Suprapubic skin (tissue), 4 donors: ENCODE data around the gene MPDU1.

Experiments used
- CTCF ChIP-seq, 2 donors: fragments of 200-600 bp in 1 of 2; fragments of 450-650 bp in 1 of 2; sonication (generic) in 1 of 2; IDR thresholded peaks; one replicate each; pipeline ENCODE4 v1.5.1; 2016 to 2019; ENCODE audit warnings: antibody characterized with exemption in 2 of 2, mild to moderate bottlenecking in 1 of 2, moderate library complexity in 1 of 2
- POLR2A ChIP-seq, 2 donors: fragments of 450-650 bp; IDR thresholded peaks; one replicate each; pipeline ENCODE4 v1.6.1; 2017; ENCODE audit warnings: antibody characterized with exemption in 2 of 2, mild to moderate bottlenecking in 2 of 2, moderate library complexity in 2 of 2
- POLR2AphosphoS5 ChIP-seq, 3 donors: sonication (generic); formaldehyde crosslinking; IDR thresholded peaks; one replicate each; pipeline ENCODE4 v1.6.1; 2017; ENCODE audit warnings: antibody characterized with exemption in 3 of 3

- no peak for TF ChIP-seq CTCF (IDR thresholded peaks at IDR 0.05)
- no peak for TF ChIP-seq POLR2A (IDR thresholded peaks at IDR 0.05)
- TF ChIP-seq POLR2AphosphoS5 (IDR thresholded peaks at IDR 0.05) = no peak
These were observed 26.4 kb upstream of the MPDU1 start for GRCh38 chr17:7557147-7557764.
